Adrenal gland (tissue), 5 donors: ENCODE measurements around the gene SEMA4C.

Experiments
- CTCF ChIP-seq, 6 experiments: fragments of 450-650 bp in 4 of 6; fragments of 200-600 bp in 2 of 6; sonication (generic) in 1 of 6; IDR thresholded peaks; 1 replicate in 5 of 6; 2 replicates in 1 of 6; pipeline versions ENCODE4 v1.5.1 to v1.8.0; 2016 to 2021; ENCODE audit warnings: antibody characterized with exemption in 6 of 6, mild to moderate bottlenecking in 2 of 6, moderate library complexity in 1 of 6
- POLR2A ChIP-seq, 2 donors: fragments of 450-650 bp; IDR thresholded peaks; one replicate each; pipeline ENCODE4 v1.6.1; 2017; ENCODE audit warnings: antibody characterized with exemption in 2 of 2, mild to moderate bottlenecking in 2 of 2, moderate library complexity in 1 of 2
- donor health status: DM: no; HTN: no; CAD: no.

- TF ChIP-seq POLR2A (IDR thresholded peaks at IDR 0.05) (no peak), CTCF (IDR thresholded peaks at IDR 0.05) (no peak)
Observed at GRCh38 chr2:96828436-96828835, 41.4 kb downstream of the SEMA4C start.
